Measurements from ENCODE around the gene GPR162.

Gene GPR162, protein sequence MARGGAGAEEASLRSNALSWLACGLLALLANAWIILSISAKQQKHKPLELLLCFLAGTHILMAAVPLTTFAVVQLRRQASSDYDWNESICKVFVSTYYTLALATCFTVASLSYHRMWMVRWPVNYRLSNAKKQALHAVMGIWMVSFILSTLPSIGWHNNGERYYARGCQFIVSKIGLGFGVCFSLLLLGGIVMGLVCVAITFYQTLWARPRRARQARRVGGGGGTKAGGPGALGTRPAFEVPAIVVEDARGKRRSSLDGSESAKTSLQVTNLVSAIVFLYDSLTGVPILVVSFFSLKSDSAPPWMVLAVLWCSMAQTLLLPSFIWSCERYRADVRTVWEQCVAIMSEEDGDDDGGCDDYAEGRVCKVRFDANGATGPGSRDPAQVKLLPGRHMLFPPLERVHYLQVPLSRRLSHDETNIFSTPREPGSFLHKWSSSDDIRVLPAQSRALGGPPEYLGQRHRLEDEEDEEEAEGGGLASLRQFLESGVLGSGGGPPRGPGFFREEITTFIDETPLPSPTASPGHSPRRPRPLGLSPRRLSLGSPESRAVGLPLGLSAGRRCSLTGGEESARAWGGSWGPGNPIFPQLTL

DNA sequence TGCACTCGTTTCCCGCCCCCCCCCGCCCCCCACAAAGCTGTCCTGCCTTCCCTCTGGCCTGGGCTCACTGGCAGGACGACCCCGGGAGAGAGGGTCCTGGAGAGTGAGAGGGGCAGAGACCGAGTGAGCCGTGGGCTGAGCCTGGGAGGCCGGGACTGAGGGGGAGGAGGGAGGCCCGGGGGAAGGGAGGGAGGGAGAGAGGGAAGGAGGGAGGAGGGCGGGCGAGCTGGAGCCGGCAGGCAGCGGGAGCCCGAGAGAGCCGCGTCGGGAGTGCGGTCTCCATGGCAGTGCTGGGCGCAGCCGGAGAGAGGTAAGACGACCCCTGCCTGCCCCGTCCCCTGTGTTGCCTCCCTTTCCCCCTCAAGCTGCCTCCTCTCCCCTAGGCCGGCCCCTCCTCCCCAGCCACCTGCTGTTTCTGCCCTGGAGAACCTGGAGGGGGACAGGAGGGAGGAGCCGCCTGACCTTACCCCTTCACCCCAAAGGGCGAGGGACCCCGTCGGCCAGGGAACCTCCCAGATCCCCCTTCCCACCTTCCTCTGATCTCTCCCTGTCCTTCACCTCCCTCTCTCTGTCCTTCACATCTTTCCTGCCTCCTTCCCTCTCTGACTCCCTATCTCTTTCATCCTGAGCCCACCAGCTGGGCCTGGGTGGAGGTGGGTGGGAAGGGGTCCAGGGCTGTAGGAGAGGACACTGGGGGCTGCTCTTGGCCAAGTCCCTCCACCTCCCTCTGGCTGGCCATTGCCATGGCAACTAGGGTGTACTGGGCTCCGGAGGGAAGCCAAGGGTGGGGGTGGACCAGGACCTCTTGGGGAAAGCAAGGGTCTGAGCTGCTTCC is at the start of gene GPR162:
GPR162 (plus strand) TSS at position 231 of the 835 bp plus-strand sequence. CDS start 2,078 bp downstream, outside the sequence.
- DNase-seq: peak; percentile 74

DNA sequence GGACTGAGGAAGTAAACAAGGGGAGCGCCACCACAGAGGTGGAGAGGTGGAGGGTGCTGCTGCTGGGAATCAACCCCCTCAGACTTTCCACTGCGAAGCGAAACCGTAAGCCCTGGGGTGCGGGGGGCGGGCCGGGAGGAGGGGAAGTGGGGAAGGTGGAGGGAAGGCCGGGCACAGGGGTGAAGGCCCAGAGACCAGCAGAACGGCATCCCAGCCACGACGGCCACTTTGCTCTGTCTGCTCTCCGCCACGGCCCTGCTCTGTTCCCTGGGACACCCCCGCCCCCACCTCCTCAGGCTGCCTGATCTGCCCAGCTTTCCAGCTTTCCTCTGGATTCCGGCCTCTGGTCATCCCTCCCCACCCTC is 49.3 kb upstream of the GPR162 start, which contains the start of gene LAG3:
LAG3 (plus strand) TSS at position 190 of the 365 bp plus-strand sequence. CDS start 333 bp downstream, outside the sequence.
- DNase-seq: no peak

DNA sequence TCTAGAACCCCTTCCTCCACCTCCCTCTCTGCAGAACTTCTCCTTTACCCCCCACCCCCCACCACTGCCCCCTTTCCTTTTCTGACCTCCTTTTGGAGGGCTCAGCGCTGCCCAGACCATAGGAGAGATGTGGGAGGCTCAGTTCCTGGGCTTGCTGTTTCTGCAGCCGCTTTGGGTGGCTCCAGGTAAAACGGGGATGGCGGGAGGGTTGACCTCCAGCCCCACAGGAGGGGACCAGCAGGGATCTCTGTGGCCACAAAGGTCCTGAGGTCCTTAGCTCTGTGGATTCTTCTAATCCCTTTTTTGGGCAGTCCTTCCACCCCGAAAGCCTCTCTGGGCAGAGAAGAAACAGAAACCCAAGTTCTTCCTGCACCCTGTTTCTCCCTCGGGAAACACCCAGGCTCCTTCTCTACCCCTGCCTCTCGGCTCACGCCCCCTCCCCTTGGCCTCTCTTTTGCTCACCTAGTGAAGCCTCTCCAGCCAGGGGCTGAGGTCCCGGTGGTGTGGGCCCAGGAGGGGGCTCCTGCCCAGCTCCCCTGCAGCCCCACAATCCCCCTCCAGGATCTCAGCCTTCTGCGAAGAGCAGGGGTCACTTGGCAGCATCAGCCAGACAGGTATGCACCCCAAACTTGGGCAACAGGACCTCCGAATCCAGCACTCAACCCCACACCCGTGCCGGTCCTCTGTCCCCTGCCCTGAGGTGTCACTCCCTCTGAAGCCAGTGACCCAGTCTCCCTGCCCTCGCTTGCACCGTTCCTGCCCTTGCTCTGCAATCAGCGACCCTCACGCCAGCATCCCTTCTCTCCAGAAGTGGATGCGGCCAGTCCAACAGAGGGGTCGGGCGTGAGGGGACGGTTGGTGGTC is 48.7 kb upstream of the GPR162 start:
- DNase-seq: peak; percentile 5

DNA sequence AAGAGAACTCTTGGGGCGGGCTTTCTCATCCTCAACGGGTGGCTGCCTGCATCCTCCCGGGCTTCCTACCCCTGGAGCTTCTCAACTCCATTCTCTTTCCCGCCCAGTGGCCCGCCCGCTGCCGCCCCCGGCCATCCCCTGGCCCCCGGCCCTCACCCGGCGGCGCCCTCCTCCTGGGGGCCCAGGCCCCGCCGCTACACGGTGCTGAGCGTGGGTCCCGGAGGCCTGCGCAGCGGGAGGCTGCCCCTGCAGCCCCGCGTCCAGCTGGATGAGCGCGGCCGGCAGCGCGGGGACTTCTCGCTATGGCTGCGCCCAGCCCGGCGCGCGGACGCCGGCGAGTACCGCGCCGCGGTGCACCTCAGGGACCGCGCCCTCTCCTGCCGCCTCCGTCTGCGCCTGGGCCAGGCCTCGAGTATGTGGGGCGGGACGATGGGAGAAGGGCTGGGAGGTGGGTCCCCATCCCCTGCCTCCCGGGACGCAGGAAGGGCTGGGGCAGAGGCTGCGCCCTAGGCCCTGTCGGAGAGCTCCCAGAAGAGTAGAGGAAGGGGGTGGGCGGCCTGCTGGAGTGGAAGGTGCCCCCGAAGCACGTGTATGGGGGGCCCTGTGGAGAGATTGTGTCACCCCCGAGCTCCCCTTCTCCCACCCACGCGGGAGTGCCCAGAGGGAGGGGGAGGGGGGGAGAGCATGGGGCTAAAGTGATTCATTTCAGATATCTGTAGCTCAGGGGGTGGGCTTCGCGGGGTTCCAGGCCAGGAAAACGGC is 47.9 kb upstream of the GPR162 start:
- DNase-seq: no peak

DNA sequence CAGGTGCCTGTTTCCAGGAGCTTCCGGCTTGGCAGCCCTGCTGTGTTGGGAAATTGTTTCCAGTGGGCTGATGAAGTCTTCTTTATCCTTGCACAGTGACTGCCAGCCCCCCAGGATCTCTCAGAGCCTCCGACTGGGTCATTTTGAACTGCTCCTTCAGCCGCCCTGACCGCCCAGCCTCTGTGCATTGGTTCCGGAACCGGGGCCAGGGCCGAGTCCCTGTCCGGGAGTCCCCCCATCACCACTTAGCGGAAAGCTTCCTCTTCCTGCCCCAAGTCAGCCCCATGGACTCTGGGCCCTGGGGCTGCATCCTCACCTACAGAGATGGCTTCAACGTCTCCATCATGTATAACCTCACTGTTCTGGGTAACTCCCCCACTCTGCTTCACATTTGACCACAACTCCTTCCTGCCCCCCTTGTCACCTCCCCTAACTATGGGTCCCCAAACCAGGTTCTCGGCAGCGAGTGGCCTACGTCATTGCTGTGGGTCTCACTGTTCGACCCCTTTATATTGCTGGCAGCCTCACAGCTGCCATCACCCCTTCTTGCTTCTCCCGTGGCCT is 47.0 kb upstream of the GPR162 start:
- DNase-seq: no peak

DNA sequence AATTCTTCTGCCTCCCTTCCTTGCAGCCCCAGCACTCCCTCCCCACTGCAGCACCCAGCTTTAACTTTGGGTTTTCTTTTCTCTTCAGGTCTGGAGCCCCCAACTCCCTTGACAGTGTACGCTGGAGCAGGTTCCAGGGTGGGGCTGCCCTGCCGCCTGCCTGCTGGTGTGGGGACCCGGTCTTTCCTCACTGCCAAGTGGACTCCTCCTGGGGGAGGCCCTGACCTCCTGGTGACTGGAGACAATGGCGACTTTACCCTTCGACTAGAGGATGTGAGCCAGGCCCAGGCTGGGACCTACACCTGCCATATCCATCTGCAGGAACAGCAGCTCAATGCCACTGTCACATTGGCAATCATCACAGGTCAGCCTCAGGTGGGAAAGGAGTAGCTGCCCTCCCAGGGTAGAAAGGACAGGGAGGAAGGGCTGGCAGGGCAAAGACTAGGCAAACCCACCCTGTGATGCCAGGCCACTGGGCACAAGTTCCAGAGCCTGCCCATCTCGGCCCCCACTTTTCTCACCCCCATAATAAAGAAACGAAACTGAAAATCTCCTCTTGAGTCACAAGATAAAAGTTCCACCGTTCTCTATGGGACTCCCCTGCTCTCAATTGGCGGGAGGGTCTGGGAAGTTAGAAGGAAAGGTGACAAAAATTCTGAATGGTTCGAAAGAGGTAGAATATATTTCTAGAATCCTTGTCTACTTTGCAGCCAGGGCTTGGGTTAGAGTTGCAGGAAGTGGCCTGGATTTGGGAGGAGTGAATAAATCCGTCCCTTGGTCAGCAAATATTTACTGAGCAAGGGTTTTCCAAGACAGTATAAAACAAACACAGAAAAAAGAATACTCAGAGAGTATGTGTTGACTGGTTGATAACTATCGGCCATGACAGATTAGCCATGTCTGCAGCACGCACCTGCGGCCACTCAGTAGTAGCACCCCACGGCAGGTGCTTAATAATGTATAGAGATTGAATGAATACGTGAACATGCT is 46.1 kb upstream of the GPR162 start:
- DNase-seq: no peak

DNA sequence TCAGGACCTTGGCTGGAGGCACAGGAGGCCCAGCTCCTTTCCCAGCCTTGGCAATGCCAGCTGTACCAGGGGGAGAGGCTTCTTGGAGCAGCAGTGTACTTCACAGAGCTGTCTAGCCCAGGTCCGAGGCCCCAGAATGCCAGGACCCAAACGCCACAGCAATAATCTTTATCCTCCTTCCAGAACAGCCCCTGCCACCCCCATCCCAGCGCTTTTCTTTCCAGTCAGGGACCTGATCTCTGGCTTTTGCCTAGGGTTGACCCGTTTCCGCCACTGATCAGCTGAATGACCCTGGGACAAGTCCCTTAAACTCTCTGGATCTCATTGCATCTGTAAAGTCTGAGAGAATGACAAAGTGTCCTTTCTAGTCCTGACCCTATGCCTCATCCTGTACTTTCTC is 44.2 kb upstream of the GPR162 start:
- no peak for DNase-seq

DNA sequence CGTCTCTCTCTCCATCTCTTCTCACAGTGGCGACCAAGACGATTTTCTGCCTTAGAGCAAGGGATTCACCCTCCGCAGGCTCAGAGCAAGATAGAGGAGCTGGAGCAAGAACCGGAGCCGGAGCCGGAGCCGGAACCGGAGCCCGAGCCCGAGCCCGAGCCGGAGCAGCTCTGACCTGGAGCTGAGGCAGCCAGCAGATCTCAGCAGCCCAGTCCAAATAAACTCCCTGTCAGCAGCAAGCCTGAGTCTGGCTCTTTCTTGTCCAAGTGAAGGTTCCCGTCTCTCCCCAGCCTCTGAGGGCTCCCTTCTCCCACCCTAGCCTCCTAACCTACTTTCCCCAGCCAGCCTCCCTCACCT is 43.4 kb upstream of the GPR162 start:
- peak; percentile 58 for DNase-seq

DNA sequence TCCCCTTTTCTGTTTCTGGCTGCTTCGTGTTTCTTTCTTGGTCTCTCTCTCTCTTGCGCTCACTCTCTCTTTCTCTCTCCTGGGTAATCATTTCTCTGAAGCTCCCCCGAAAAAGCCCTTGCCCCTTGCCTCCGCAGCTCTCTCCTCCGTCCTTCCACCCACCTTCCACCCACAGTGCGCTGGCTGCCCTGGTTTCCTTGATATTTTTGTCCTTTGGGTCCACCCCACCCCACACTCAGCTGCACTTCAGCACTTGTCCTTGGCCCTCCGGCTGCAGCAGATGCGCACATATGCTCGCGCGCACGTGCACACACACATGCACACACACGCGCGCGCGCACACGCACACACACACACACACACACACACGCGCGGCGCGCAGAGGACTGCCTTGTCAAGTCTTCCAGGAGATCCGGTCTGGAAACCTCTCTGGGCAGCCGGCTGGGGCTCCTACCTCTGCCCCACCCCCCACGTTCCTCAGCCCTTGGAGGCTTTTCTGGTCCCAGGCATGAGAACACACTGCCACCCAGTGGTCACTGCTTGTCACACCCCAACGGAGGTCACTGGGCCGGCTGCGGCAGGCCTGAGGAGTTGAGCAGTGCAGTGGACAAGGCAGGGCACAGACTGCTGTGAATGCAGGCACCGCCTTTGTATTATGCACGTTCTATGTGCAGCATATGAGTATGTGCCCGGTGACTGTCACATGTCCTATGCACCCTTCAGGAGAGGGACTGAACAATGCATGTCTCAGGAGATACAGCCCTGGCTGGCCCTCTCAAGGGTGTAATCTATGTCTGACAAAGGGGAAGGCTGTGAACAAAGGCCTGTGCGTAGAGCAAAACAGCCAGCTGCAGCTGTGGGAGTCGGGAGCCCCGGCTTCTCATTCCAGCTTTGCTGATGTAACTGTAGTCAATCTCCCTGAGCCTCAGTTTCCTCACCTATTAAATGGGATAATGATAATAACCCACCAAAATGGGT is 42.8 kb upstream of the GPR162 start:
- DNase-seq: peak; percentile 92

DNA sequence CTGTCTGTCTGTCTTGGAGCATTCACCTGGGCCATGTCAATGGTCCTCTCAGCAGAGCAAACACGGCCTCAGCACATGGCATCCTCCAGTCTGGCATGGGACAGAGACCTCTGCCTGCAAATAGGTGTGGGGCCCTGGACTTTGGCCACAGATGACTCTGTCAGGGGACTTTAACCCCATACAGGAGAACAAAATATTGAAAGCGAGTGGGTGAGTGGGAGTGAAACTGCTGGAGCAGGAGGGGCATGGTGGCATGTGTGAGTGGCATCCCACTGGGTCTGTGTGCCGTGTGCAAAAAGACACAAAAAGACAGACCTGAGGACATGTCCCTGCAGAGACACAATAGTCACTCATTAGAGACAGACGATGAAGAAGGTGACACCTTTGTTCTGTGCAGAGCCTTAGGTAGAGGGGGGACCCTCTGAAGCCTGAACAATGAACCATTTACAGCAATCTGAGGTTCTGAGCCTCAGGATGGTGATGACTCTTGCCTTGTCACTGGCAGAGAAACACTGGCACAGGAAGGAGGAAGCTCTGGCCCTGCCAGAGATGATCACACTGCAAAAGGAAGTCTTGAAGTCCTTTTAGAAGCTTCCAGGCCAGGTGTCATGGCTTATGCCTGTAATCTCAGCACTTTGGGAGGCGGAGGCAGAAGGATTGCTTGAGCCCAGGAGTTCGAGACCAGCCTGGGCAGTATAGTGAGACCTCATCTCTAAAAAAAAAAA is 41.8 kb upstream of the GPR162 start:
- no peak for DNase-seq

DNA sequence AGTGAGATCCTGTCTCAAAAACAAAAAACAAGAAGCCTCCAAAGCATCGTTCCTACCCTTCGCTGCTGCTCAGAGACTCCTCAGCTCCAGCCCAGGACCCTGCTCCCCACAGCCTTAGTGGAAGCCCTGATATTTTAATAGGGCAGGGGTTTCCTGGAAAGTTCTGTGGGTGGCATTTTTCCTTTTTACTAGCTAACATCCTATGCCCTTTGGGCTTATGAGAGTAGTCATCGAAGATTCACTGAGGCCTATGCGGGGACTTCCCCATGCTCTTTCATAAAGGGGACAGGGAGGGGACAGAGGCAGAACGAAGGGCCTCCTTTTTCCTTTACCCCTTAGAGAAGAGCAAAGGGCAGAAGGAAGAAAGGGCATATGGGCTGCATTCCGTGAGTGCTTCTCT is 41.0 kb upstream of the GPR162 start:
- DNase-seq: no peak

DNA sequence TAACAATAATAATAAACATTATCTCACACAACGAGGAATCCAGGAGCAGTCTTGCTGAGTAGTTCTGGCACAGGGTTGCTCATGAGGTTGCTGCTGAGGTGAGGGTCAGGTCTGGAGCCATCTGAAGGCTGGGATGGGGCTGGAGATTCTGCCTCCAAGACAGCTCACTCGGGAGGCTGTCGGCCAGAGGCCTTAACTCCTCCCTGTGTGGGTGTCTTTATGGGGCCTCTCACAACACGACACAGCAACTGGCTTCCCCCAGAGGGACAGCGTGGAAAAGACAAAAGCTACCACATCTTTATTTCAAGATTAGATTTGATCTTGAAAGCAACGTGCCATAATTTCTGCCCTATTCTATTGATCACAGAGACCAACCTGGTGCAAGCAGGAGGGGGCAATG is 39.5 kb upstream of the GPR162 start:
- no peak for DNase-seq

DNA sequence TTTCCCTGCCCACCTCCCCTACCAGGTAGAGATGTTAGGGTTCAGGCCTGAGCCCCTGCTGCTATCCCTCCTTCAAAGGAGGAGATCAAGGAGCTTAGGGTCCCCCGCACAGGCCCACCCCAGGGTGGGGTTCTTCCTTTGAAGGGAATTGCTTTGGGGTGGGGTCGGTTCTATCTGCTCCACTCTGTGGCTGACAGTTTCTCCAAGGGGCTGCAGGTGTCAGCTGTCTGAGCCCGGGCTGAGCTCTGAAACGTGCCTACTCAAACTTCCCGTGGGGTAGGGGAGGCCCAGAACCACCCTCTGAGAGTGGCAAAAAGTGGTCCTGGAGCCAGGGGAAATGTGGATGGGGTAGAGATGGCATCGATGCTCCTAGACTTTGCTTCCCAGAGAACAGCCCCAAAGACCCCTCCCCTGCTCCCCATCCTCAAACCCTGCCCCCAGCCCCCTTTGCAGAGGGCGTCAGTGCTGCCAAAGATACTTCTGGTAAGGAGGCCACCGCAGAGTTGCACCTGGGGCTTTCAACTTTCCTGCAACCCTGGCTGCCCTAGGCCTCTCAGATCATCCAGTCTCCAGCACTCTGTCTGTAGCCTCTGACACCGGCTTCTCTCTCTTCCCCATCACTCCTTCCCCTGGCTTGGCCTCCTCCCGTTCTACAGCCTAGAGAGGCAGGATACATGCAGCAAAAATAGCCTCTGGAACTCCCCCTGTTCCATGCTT is 38.6 kb upstream of the GPR162 start:
- DNase-seq: no peak

DNA sequence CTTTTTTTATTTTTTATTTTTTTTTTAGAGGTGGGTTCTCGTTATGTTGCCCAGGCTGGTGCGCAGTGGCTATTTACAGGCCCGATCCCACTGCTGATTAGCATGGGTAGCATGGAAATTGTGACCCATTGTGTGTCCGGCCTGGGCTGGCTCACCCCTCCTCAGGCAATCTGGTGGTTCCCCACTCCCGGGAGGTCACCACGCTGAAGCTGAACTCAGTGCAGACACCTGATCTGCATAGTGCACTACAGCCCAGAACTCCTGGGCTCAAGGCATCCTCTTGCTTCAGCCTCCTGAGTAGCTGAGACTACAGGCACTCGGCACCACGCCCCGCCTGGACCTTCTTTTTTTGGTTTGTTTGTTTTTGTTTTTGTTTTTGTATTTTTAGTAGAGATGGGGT is 37.8 kb upstream of the GPR162 start:
- DNase-seq: no peak

DNA sequence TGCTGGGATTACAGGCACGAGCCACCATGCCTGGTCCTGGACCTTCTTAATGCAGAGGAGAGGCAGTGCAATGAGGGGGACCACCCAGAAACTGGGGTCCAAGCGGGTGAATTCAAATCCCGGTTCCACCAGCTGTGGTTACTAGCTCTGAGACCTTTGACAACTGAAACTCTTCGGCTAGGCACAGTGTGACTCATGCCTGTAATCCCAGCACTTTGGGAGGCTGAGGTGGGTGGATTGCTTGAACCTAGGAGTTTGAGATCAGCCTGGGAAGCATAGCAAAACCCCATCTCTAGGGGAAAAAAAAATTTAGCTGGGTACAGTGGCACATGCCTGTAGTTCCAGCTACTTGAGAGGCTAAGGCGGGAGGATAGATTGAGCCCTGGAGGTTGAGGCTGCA is 37.3 kb upstream of the GPR162 start:
- no peak for DNase-seq

DNA sequence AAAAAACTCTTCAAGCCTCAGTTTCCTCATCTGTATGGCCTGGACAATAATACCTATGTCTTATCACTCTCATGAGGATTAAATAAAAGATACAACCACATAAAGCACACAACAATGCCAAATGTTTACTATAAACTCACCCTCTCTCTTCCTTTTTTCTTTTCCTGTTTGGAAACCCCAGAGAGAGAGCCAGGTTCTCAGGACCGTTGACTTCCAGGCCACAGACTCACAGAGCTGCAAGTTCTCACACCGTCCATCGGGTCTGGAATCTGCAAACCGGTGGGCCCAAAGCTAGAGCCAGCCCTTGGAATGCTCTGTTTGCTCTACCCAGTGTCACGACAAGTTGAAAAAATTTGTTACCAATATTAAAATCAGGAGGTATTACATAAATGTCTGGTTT is 36.9 kb upstream of the GPR162 start:
- no peak for DNase-seq

DNA sequence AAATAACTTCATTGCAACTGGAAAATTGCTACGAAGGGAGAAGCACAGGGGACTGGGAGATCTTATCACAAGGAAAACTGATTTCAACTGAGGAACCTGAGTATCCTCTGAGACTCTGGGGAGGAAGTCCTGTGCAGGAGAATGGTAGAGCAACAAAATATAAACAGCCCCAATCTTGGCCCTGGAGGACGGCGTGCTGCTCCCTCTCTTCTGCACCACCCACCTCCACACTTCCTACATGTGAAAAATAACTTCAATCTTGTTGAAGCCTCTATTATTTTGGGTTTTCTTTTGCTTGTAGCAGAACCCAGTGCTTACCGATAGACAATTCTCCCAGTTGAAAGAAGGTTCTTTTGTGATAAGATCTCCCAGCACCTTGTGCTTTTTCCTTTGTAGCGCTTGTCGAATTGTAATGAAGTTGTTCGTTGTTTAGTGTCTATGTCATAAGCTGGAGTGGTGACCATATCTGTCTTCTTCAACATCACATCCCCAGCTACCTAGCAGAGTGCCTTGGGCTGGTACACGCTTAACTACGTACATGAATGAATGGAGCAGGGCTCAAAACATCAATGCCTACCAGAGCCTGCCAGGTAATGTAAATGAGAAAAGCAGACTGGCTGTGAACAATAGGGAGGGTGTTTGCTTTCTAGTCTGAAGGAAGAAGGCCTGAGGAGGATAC is 35.1 kb upstream of the GPR162 start:
- no peak for DNase-seq
